IMR-90 (cell line): Measurements from ENCODE around the gene MED4. TPM values are rescaled to one million over a fixed set of nuclear protein-coding genes. Genes with fewer than 3 reads are reported as not detected.

ENCODE experiments used
- ATAC-seq: fragments of 200-7000 bp; cut with Tn5 transposase; 2 replicates; pipeline ENCODE4 v1.9.1; 2020; ENCODE audit warnings: low read depth, mild to moderate bottlenecking, moderate library complexity
- BruUV-seq: library from RNA; stranded (reverse); fragments of 400-500 nt; replicated peaks from 2 replicates; lab custom pipeline; 2021; lab: Mats Ljungman, UMichigan
- CTCF ChIA-PET: fragments of 300-600 bp; formaldehyde crosslinking; extraction: SDS; loops from one replicate; lab custom pipeline; 2021; ENCODE audit warnings: antibody characterized with exemption; lab: Yijun Ruan, JAX
- POLR2A ChIA-PET: fragments of 300-600 bp; sonication (Branson Sonifier 250); formaldehyde crosslinking; loops from one replicate; lab custom pipeline; 2022; ENCODE audit warnings: antibody characterized with exemption; ENCODE audit not compliant: unreplicated experiment; lab: Charles Lee
- DNase-seq: peaks from one replicate; pipeline ENCODE4 v3.0.0; 2013
- H2AFZ ChIP-seq: replicated peaks from 2 replicates; pipeline ENCODE3; 2013; ENCODE audit warnings: low read length, mild to moderate bottlenecking; ENCODE audit not compliant: poor library complexity
- H2AK5ac ChIP-seq: 2 replicates; pipeline ENCODE4 v1.6.1; 2013; ENCODE audit warnings: low read depth, low read length, inconsistent platforms
- H2AK9ac ChIP-seq: replicated peaks from 2 replicates; pipeline ENCODE3; 2013; ENCODE audit warnings: mild to moderate bottlenecking, low read depth, low read length, moderate library complexity; ENCODE audit not compliant: poor library complexity
- H2BK120ac ChIP-seq: 2 replicates; pipeline ENCODE4 v1.6.1; 2013; ENCODE audit warnings: low read depth, low read length, inconsistent platforms
- H2BK15ac ChIP-seq: 3 replicates; pipeline ENCODE4 v1.6.1; 2013; ENCODE audit warnings: low read depth, low read length, inconsistent platforms
- H2BK20ac ChIP-seq: 2 replicates; pipeline ENCODE4 v1.6.1; 2013; ENCODE audit warnings: low read depth, mild to moderate bottlenecking, inconsistent platforms, low read length, moderate library complexity
- H2BK5ac ChIP-seq: 2 replicates; pipeline ENCODE4 v1.6.1; 2013; ENCODE audit warnings: mild to moderate bottlenecking, low read depth, low read length, inconsistent platforms; ENCODE audit not compliant: poor library complexity, severe bottlenecking
- H3K14ac ChIP-seq: replicated peaks from 2 replicates; pipeline ENCODE4 v1.6.1; 2013; ENCODE audit warnings: low read depth, low read length, inconsistent platforms
- H3K18ac ChIP-seq: 2 replicates; pipeline ENCODE4 v1.6.1; 2013; ENCODE audit warnings: low read depth, low read length, control low read depth
- H3K23ac ChIP-seq: 2 replicates; pipeline ENCODE4 v1.6.1; 2013; ENCODE audit warnings: low read depth, low read length, inconsistent platforms
- H3K27ac ChIP-seq: 2 replicates; pipeline ENCODE4 v1.5.1; 2013; ENCODE audit warnings: mild to moderate bottlenecking, control low read depth, low read length; ENCODE audit not compliant: insufficient read depth
- H3K27me3 ChIP-seq: 2 replicates; pipeline ENCODE4 v1.6.1; 2013; ENCODE audit warnings: low read length; ENCODE audit not compliant: control insufficient read depth, insufficient read depth
- H3K36me3 ChIP-seq: 2 replicates; pipeline ENCODE4 v1.6.1; 2013; ENCODE audit warnings: low read length, mixed read lengths; ENCODE audit not compliant: control insufficient read depth, insufficient read depth
- H3K4ac ChIP-seq: 2 replicates; pipeline ENCODE4 v1.6.1; 2013; ENCODE audit warnings: low read depth, low read length, inconsistent platforms
- H3K4me1 ChIP-seq: 2 replicates; pipeline ENCODE4 v1.6.1; 2013; ENCODE audit warnings: low read length, mixed read lengths; ENCODE audit not compliant: control insufficient read depth, insufficient read depth
- H3K4me2 ChIP-seq: 2 replicates; pipeline ENCODE4 v1.6.1; 2013; ENCODE audit warnings: low read depth, mild to moderate bottlenecking, control low read depth, low read length, moderate library complexity
- H3K4me3 ChIP-seq: 2 replicates; pipeline ENCODE4 v1.5.1; 2013; ENCODE audit warnings: low read depth, mild to moderate bottlenecking, control low read depth, low read length, moderate library complexity; ENCODE audit not compliant: insufficient read depth
- H3K56ac ChIP-seq: 2 replicates; pipeline ENCODE4 v1.6.1; 2013; ENCODE audit warnings: low read length, inconsistent platforms; ENCODE audit not compliant: insufficient read depth; ENCODE audit errors: extremely low read depth
- H3K79me1 ChIP-seq, 2 experiments: 2 replicates each; pipeline ENCODE4 v1.6.1; 2013; ENCODE audit warnings: low read length in 2 of 2, inconsistent platforms in 1 of 2, low read depth in 1 of 2
- H3K9ac ChIP-seq: 2 replicates; pipeline ENCODE4 v1.6.1; 2013; ENCODE audit warnings: low read depth, low read length, control low read depth
- H3K9me1 ChIP-seq: 2 replicates; pipeline ENCODE4 v1.6.1; 2013; ENCODE audit warnings: low read length, inconsistent platforms; ENCODE audit not compliant: insufficient read depth
- H3K9me3 ChIP-seq: 2 replicates; pipeline ENCODE4 v1.6.1; 2013; ENCODE audit warnings: low read length; ENCODE audit not compliant: control insufficient read depth, insufficient read depth
- H4K20me1 ChIP-seq: 2 replicates; pipeline ENCODE4 v1.6.1; 2013; ENCODE audit warnings: low read length, inconsistent platforms; ENCODE audit not compliant: insufficient read depth
- H4K5ac ChIP-seq: 2 replicates; pipeline ENCODE4 v1.6.1; 2013; ENCODE audit warnings: mild to moderate bottlenecking, low read depth, low read length, control low read depth
- H4K8ac ChIP-seq, 2 experiments: 2 replicates each; pipeline ENCODE4 v1.6.1; 2013; ENCODE audit warnings: low read depth in 2 of 2, low read length in 2 of 2, control low read depth in 1 of 2, inconsistent platforms in 1 of 2
- H4K91ac ChIP-seq: 2 replicates; pipeline ENCODE4 v1.6.1; 2013; ENCODE audit warnings: low read depth, low read length, inconsistent platforms; ENCODE audit not compliant: insufficient read depth
- CEBPB ChIP-seq: IDR thresholded peaks from 2 replicates; pipeline ENCODE4 v1.6.1; 2012; ENCODE audit warnings: low read depth, low read length, improper control_type of control experiment
- CHD1 ChIP-seq: IDR thresholded peaks from 2 replicates; pipeline ENCODE4 v1.6.1; 2012; ENCODE audit warnings: low read depth, low read length, improper control_type of control experiment
- FOS ChIP-seq: fragments of 150-350 bp; IDR thresholded peaks from 2 replicates; pipeline ENCODE4 v1.6.1; 2016; ENCODE audit warnings: low read depth, low read length
- MAFK ChIP-seq: IDR thresholded peaks from 2 replicates; pipeline ENCODE4 v1.6.1; 2012; ENCODE audit warnings: low read depth, low read length, improper control_type of control experiment
- MAZ ChIP-seq: IDR thresholded peaks from 2 replicates; pipeline ENCODE4 v1.6.1; 2012; ENCODE audit warnings: low read depth, mild to moderate bottlenecking, low read length, improper control_type of control experiment, moderate library complexity, borderline replicate concordance
- MXI1 ChIP-seq: IDR thresholded peaks from 2 replicates; pipeline ENCODE4 v1.6.1; 2012; ENCODE audit warnings: low read depth, mild to moderate bottlenecking, low read length, moderate library complexity, borderline replicate concordance
- NFE2L2 ChIP-seq: fragments of 150-350 bp; IDR thresholded peaks from 2 replicates; pipeline ENCODE4 v1.6.1; 2016; ENCODE audit warnings: low read depth, mild to moderate bottlenecking, low read length
- POLR2A ChIP-seq: IDR thresholded peaks from 2 replicates; pipeline ENCODE4 v1.6.1; 2012; ENCODE audit warnings: mild to moderate bottlenecking, low read depth, low read length
- RAD21 ChIP-seq: IDR thresholded peaks from 2 replicates; pipeline ENCODE4 v1.6.1; 2012; ENCODE audit warnings: low read length, improper control_type of control experiment
- RFX5 ChIP-seq: IDR thresholded peaks from 2 replicates; pipeline ENCODE4 v1.8.0; 2012; ENCODE audit warnings: low read depth, mild to moderate bottlenecking, low read length, moderate library complexity
- SMC3 ChIP-seq: fragments of 150-350 bp; IDR thresholded peaks from 2 replicates; pipeline ENCODE4 v1.6.1; 2016; ENCODE audit warnings: low read depth, mild to moderate bottlenecking, antibody characterized with exemption, low read length, moderate library complexity
- WGBS, 2 experiments: methylation state at CpG; one replicate each; pipeline versions ENCODE4 v1.1.5 to v1.1.7; 2013; ENCODE audit warnings: missing lambda C conversion rate in 2 of 2; ENCODE audit not compliant: insufficient read length in 1 of 2; ENCODE audit errors: extremely low coverage in 2 of 2; 5-methylcytosine and 5-hydroxymethylcytosine counted together
- dilution Hi-C: fragments of 300-500 bp; cut with HindIII; formaldehyde crosslinking; loops from one replicate; pipeline ENCODE4 v1.14.3; 2018; ENCODE audit warnings: low sequenced_read_pairs; ENCODE audit not compliant: unreplicated experiment
- in situ Hi-C: fragments of 300-500 bp; cut with MboI; formaldehyde crosslinking; loops from 3 replicates; pipeline ENCODE4 v1.14.3; 2019; ENCODE audit warnings: low sequenced_read_pairs, inconsistent platforms, mixed read lengths
- intact Hi-C: fragments of 100-400 bp; cut with micrococcal nuclease; formaldehyde crosslinking; loops from 2 replicates; pipeline ENCODE4 v1.10.0; 2022
- polyA plus RNA-seq, 3 experiments: library from polyadenylated mRNA; depleted of rRNA; stranded (reverse); fragments of >200 nt; gene quantifications; 2 replicates each; pipeline ENCODE4 v1.2.3, GENCODE V29; 2012; ENCODE audit warnings: low replicate concordance in 1 of 3
- total RNA-seq: library from RNA; depleted of rRNA; stranded (reverse); fragments of >200 nt; gene quantifications from 2 replicates; pipeline ENCODE4 v1.2.3, GENCODE V29; 2012
- TF ChIP-seq, protein P1 (sequence below): fragments of 150-350 bp; IDR thresholded peaks from 2 replicates; pipeline ENCODE4 v1.6.1; 2017; ENCODE audit warnings: mild to moderate bottlenecking, antibody characterized with exemption, low read length, low read depth
- TF ChIP-seq, protein P2 (sequence below): conservative IDR thresholded peaks from 2 replicates; pipeline ENCODE4 v1.5.1; 2012; ENCODE audit warnings: mild to moderate bottlenecking, low read depth, low read length, improper control_type of control experiment
- TF ChIP-seq, protein P3 (sequence below): fragments of 150-350 bp; IDR thresholded peaks from 2 replicates; pipeline ENCODE4 v1.6.1; 2016; ENCODE audit warnings: low read depth, mild to moderate bottlenecking, low read length, moderate library complexity, borderline replicate concordance

MED4 gene
- total and polyA plus RNA-seq, 2 of the 4 experiments (the other 2 are of a cell fraction) = 25.3 to 40.5 TPM

DNA sequence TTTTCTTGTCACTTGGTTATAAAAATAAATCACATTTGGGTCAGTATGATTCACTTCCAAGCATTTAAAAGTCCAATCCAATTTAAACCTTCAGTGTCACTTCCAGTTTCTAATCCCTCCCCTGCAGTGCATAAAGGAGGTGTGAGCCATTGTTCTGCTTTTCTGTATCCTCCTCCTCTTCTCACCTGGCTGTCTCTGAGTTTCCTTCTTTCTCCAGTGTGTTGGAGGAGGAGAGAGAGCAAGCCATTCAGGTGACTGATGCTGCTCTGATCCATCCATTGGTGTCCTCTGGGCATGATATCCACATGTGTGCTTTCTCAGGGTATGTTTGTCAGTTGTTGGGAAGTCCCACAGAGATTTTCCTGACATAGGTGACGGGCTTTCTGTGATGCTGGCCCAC lies 56.1 kb downstream of the MED4 start:
- POLR2A ChIA-PET = no interaction called here
- ATAC-seq (no peak), DNase-seq (no peak)
- Histone ChIP-seq H2BK15ac (no peak overlapping the region), H3K9ac (no peak overlapping the region; the same call in 1 of the 2 replicates), H3K4me3 (no peak overlapping the region; the same call in 1 of the 2 replicates), H3K9me3 (no peaks in the 10 kb centered on the region), H3K79me1 (peaks cover 10 to 35% of the 10 kb centered on the region in 2 experiments), H3K27me3 (no peaks in the 10 kb centered on the region), H2AK5ac (peak overlapping the region; percentile 35; the same call in 1 of the 2 replicates), H4K5ac (peak overlapping the region; percentile 10; the same call in 1 of the 2 replicates), H2BK5ac (peak overlapping the region; percentile 77), H2BK120ac (peak overlapping the region; percentile 33; the same call in 1 of the 2 replicates), H3K4me1 (peaks cover 6% of the 10 kb centered on the region), H3K18ac (no peak overlapping the region), H3K4me2 (peak overlapping the region; percentile 92), H3K9me1 (peaks cover 7% of the 10 kb centered on the region), H4K20me1 (peaks cover 3% of the 10 kb centered on the region; the same call in 1 of the 2 replicates), H2BK20ac (no peak overlapping the region), H2AK9ac (peak overlapping the region; percentile 76), H3K14ac (no peak overlapping the region), H2AFZ (no peak overlapping the region), H4K8ac (peak overlapping the region; percentile 92 to 99; a peak in 2 of 4 replicates), H3K4ac (peak overlapping the region; percentile 94), H3K36me3 (peaks cover 1% of the 10 kb centered on the region; the same call in 1 of the 2 replicates), H3K27ac (no peak overlapping the region; the same call in 1 of the 2 replicates), H3K23ac (peak overlapping the region; percentile 82), H3K56ac (no peak overlapping the region), H4K91ac (no peak overlapping the region)
- dilution Hi-C loops (no loop called here), intact Hi-C loops (loop anchor here (5.0 kb wide), 1 partner anchor 729 kb away; no protein-coding TSS in a partner anchor), in situ Hi-C loops (no loop called here)
- TF ChIP-seq POLR2A = no peak
- no peak for TF ChIP-seq NFE2L2
- no peak for TF ChIP-seq MAFK
- TF ChIP-seq RFX5 = no peak
- TF ChIP-seq, protein P1, sequence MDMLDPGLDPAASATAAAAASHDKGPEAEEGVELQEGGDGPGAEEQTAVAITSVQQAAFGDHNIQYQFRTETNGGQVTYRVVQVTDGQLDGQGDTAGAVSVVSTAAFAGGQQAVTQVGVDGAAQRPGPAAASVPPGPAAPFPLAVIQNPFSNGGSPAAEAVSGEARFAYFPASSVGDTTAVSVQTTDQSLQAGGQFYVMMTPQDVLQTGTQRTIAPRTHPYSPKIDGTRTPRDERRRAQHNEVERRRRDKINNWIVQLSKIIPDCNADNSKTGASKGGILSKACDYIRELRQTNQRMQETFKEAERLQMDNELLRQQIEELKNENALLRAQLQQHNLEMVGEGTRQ = no peak
- no peak for TF ChIP-seq FOS
- TF ChIP-seq, protein P2, sequence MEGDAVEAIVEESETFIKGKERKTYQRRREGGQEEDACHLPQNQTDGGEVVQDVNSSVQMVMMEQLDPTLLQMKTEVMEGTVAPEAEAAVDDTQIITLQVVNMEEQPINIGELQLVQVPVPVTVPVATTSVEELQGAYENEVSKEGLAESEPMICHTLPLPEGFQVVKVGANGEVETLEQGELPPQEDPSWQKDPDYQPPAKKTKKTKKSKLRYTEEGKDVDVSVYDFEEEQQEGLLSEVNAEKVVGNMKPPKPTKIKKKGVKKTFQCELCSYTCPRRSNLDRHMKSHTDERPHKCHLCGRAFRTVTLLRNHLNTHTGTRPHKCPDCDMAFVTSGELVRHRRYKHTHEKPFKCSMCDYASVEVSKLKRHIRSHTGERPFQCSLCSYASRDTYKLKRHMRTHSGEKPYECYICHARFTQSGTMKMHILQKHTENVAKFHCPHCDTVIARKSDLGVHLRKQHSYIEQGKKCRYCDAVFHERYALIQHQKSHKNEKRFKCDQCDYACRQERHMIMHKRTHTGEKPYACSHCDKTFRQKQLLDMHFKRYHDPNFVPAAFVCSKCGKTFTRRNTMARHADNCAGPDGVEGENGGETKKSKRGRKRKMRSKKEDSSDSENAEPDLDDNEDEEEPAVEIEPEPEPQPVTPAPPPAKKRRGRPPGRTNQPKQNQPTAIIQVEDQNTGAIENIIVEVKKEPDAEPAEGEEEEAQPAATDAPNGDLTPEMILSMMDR = no peak
- no peak for TF ChIP-seq RAD21
- no peak for TF ChIP-seq SMC3
- no peak for TF ChIP-seq MAZ
- TF ChIP-seq, protein P3, sequence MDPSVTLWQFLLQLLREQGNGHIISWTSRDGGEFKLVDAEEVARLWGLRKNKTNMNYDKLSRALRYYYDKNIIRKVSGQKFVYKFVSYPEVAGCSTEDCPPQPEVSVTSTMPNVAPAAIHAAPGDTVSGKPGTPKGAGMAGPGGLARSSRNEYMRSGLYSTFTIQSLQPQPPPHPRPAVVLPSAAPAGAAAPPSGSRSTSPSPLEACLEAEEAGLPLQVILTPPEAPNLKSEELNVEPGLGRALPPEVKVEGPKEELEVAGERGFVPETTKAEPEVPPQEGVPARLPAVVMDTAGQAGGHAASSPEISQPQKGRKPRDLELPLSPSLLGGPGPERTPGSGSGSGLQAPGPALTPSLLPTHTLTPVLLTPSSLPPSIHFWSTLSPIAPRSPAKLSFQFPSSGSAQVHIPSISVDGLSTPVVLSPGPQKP = no peak
- TF ChIP-seq CEBPB = no peak
- no peak for TF ChIP-seq CHD1
- TF ChIP-seq MXI1 = no peak
- no CpG with 5 or more reads among the region's 1 CpG for WGBS, 2 experiments
- CTCF ChIA-PET = interaction anchor here (0.6 to 3.8 kb wide), 3 partner anchors 9 to 88 kb away, joined by 3 to 13 read pairs (median 4); no protein-coding TSS in a partner anchor
- BruUV-seq = TSS peak; percentile 51
